ENCODE data around the gene TSPAN4.

The TSPAN4 gene

DNA sequence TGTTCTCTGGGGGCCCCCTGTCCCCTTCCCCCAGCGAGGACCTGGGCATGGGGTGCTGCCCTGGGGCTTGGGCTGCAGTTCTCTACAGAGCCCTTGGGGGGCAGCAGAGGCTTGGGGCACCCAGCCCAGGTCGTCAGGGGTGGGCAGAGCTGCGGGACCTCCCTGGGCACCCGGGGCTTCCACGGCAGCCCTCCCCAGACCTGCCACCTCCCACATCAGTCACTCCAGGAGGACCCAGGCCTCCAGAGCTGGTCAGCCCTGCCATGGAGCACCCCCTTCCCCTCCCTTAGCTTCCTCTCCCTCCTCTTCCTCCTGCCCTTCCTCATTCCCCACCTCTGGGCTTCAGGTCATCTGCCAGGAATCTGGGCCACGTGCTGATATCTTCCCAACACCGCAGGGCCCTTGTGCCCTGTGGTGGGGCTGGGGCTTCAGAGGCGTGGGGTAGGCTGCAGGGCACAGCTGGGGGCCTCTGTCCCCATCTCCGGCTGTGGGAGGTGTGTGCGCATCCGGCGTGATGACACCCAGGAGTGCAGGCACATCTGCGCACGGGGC, 5.8 kb downstream of the TSPAN4 start:
- in situ Hi-C loops (cut with HindIII; ENCODE audit: low sequenced_read_pairs): no loop called here

DNA sequence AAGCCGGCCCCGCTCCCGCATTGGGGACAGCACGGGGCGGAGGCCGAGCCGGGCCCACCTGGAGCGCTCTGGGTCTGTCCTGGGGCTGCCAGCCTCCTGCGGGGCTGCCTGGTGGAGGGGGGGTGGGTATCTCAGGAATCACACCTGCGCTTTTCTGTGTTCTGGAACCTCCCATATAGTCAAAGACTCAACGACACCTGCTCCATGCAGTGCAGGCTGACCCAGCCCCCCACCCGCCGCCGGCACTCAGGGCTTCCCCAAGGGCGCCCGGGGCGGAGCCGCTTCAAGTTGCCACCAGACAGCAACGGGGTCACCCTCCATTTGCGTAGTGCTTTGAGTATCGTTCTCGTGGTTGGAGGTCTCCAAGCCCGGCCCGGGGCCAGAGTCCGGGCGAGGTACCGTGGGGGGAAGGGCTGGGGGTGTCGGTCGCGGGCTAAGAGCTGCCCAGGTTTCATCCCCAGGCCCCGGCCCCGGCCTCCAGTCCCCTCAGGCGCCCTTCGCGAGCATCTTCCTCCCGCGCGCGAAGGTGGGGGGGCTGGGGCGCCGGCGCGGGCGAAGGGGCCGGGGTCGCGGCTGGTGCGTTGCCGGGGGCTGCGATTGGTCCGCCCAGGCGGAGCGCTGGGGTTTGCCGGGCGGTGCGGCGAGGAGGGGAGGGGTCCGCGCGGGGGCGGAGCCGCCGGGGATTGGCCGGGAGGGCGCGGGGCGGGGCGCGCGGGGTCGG, 6.6 kb downstream of the TSPAN4 start:
- in situ Hi-C loops (cut with HindIII; ENCODE audit: low sequenced_read_pairs): no loop called here

DNA sequence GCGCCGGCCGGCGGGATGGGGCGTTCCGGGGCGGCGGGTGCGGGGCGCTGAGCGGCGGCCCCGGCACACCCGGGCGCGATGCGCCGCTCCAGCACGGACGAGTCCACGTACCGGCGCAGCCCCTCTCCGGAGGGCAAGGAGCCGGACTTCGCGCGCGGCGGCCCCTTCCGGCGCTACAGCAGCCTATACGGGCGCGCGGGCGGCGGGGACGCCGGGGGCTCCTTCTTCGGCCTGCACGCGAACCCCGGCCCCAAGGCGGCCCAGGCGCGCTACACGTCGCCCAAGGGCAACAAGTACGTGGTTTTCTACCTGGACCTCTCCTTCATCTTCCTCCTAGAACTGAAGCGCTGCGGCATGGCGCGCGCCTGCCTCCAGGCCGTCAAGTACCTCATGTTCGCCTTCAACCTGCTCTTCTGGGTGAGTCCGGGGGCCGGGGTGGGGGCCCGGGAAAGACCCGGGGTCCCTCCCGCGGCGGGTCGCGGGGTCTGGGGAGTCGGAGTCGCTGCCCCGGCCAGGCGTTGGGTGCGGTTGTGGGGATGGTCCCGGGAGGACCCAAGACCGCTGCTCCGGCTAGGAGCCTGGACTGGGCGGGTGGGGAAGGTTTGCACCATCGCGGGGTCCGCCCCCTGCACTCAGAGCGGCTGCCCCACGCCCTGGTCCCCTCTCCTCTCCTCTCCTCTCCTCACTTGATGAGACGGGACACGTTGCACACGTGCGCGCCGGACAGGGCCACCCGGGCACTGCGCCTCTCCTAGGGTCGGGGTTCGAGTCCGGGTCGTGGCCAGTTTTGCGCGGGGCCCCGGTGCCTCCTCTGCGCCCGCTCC, 7.5 kb downstream of the TSPAN4 start:
- in situ Hi-C loops (cut with HindIII; ENCODE audit: low sequenced_read_pairs): no loop called here

DNA sequence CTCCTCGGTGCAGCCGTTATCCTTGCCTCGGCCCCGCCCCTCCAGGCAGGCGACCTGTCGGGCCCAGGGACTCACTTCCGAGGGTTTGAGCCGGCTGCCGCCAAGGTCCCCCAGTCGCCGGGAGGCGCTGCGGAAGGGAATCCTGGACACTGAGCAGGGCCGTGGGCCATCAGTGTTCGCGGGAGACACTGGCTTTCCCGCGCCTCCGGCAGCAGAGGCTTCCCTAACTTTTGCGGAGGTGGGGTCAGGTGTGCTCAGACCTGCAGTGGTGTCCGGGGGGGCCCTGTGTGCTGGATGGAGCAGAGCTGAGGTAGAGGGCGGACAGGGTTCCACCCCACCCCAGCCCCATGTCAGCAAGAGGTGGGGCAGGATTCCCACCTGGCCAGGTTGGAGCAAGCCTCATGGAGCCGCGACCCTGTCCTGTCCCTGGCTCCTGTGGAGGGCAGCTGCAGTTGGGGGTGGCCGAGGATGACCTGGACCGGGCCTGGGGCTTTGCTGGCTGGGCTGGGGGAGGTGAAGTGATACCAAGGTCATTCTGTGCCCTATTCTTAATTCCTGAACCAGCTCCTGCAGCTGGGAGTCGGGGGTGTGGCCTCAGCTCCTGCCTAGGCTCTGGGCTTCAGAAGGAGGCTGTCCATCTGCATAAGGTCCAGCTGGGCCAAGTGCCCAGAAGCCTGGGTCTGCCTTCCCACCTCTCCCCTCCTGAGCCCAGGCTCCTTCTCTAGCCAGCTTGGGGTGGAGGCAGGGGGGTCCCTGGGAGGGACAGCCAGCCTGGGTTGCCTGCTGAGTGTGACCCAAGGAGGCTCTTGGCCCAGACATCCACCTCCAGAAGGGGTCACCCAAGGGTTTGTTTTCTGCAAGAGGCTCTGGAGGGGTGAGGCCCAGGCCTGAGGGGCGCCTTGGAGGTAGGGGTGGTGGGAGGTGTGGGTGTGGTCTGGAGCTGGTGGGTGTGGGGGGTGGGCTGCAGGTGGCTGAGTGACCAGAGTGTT, 8.4 kb downstream of the TSPAN4 start:
- in situ Hi-C loops (cut with HindIII; ENCODE audit: low sequenced_read_pairs): no loop called here

DNA sequence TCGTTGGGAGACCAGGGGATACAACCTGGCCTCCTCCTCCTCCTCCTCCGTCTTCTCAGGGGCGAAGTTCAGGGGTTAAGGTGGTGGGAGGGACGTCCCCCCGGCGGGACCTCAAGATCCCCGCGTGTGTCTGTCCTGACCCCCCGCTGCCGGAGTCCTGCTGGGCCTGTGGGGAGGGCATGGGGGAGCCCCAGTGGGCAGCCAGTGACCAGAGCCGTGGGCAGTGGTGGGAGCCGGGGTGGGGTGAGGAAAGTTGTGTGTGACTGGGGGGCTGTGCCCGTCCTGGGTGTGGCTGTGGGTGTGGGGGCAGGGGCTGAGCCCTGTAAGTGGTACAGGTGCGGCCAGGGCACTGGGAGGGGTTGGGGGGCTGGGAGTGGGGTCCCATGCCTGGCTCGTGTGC, 10.1 kb downstream of the TSPAN4 start:
- in situ Hi-C loops (cut with HindIII; ENCODE audit: low sequenced_read_pairs): no loop called here

DNA sequence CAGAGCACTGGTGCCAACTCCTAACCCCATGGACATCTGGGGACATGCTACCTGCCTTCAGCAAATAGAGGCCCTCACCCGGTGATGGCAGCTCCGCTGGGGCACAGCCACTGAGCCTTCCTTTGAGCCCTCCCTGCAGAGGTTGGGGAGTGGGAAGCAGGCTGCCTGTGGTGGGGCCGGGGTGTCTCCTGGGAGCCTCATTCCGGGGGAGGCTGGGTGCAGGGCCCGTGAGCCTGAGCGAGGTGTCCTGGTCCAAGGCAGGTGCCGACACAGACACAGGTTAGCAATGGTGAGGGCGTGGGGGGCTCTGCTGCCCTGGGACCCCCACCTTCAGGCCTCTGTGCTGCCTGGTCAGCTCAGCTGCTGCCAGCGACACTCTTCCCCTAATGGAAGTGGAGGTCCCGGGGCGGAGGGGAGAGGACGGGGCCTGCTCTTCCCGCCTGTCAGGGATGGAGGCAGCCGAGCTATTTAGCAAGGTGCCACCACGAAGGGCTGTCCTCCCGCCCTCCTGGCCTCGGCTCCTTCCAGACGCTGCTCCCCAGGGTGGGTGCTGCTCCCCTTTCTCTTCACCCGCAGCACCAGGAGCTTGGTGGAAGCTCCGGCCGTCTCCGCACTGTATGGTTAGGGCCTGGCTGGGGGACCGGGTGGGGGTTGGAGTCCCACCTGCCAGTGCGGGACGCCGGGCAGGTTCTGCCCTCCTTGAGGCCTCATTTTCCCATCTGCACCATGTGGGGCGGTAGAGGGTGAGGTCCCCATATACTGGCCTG, 11.2 kb downstream of the TSPAN4 start:
- in situ Hi-C loops (cut with HindIII; ENCODE audit: low sequenced_read_pairs): no loop called here

DNA sequence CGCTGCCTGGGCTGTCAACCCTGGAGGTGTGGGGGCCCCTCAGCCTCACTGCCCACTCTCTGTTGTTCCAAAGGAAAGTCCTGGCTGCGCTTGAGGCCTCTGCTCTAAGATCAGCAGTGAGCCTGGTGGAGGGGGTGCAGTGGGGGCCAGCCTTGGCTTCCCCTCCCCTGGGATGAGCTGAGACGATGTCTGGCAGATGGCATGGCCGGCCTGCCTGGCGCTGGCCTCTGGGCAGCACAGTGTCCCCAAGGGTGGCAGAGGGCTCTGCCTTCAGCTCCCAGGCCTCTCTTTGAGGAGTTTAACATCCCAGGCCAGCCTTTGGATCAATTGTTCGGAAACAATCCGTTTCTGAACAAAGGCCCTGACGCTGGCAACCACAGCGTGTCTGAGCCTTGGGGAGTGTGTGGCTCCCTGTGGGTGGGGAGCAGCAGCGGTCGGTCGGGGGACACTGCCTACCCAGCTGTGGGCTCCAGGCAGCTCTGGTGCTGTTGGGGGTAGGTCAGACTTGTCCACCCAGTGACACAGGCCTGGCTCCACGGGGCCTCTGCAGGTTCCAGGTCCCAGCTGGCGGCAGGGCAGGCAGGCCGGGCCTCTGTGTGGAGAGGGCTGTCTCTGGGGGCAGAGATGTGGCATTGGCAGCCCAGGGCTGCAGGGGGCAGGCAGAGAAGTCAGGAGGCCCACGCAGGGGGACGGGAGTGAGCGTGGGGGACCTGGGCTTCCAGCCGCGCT, 12.1 kb downstream of the TSPAN4 start:
- in situ Hi-C loops (cut with HindIII; ENCODE audit: low sequenced_read_pairs): no loop called here

DNA sequence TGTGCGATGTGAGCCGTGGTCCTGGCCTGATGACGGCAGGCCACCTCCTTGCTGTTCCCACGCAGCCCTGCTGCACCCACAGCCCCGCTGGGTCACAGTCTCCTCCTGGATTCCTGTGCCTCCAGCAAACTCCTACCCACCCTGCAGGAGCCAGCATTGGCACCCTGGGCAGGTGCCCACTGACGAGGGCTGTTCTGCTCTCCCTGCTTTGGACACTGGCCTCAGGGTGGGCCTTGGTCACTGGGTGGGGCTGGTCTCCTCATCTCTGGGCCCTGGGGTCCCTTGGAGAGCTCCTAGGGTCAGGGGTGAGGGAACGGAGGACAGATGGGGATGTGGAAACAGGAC, 12.7 kb downstream of the TSPAN4 start:
- in situ Hi-C loops (cut with HindIII; ENCODE audit: low sequenced_read_pairs): no loop called here

DNA sequence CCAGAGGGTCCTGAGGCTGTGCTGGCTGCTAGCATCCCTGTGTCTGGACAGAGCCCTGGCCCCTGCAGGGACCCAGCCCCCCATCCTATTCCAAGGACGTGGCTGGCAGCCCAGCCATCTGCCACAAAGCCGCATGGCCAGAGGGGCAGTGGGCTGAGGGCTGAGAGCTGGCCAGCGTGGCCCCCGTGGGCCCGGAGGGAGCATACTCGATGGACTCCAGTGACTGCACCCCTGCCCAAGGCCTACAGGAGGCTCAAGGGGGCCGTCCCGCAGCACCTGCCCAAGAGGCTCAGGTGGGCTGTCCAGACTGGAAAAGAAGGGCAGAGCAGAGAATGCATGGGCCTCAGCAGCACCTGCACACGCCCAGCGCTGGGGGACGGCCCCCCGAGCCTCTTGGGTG, 13.1 kb downstream of the TSPAN4 start:
- in situ Hi-C loops (cut with HindIII; ENCODE audit: low sequenced_read_pairs): no loop called here

DNA sequence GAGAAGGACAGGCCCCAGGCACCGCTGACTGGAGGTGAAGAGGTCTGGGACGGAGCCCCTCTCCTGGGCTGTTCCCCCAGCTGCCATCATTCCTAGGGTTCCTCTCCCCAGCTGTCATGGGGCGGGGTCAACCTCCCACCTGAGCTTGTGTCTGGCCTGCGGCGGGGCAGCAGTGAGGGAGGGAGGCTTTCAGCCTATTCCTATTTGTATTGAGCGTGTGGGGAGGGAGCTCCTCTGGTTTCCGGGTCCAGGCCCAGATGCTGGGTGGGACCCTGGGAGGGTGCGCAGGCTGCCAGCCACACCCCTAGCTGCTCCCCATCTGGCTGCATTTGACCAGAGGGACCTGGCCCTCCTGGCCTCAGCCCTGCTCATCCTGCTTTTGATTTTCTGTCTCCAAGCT, 13.7 kb downstream of the TSPAN4 start:
- in situ Hi-C loops (cut with HindIII; ENCODE audit: low sequenced_read_pairs): no loop called here

DNA sequence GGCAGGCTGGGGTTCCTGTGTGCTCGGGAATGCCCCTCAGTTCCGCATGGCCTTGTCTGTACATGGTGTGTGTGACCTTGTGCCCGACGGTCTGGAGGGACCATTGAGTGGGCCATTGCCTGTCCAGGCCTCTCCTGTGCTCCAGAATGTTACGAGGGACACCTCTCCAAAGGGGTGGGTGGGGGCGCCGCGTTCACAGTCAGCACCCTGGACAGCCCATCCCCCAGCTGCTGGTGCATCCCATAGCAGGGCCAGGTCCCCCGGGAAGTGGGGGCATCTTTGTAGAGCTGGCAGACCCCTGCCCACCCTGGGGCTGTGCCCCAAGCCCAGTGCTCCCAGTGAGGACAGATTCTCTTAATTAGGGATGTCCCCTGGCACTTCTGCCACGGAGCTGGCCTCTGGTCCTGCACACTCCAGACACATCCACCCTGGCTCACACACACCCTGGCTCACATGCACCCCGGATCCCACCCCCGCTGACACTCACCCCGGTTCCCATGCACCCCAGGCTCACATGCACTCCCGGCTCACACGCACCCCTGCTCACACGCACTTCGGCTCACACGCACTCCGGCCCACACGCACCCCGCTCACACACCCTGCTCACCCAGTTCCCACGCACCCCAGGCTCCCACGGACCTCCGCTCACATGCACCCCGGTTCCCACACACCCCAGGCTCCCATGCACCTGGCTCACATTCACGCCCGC, 15.6 kb downstream of the TSPAN4 start:
- in situ Hi-C loops (cut with HindIII; ENCODE audit: low sequenced_read_pairs): no loop called here

DNA sequence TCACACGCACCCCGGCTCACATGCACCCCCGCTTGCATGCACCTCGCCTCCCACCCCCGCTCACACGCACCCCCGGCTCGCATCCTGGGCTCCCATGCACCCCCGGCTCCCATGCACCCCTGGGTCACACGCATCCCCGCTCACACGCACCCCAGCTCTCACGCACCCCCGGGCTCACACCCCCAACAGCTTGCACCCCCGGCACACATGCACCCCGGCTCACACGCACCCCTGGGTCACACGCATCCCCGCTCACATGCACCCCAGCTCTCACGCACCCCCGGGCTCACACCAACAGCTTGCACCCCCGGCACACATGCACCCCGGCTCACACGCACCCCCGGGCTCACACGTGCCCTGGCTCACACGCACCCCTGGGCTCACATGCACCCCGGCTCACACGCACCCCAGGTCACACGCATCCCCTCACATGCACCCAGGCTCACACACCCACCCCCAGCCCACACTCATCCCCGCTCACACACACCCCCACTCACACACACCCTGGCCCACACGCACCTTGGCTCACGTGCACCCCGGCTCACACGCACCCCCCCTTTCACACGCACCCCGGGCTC, 16.2 kb downstream of the TSPAN4 start:
- in situ Hi-C loops (cut with HindIII; ENCODE audit: low sequenced_read_pairs): no loop called here

DNA sequence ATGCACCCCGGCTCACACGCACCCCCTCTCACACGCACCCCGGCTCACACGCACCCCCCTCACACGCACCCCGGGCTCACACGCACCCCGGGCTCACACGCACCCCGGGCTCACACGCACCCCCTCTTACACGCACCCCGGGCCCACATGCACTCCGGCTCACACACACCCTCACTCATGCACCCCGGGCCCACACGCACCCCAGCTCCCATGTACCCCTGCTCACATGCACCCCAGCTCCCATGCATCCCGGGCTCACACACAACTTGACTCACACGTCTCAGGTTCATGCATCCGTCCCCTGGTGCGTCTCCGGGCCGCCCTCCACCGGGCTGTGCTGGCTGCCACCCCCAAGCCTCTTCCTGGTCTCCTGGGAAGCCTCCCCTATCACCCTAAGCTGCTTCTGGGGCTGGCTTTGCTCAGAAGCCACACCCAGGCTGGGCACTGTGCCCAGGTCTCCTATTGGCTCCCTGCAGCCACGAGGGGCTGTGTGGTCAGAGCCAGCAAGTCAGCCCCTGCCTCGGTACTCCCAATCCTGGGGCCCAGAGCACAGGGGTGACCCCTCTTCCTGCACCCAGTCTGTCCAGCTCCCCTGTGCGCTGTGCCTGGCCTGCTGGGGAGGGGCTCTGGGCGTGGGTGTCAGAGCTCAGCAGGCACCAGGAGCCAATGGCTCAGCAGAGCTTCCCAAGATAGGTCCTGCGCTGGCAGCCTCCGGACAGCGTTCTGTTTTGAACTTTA, 16.9 kb downstream of the TSPAN4 start:
- in situ Hi-C loops (cut with HindIII; ENCODE audit: low sequenced_read_pairs): no loop called here

DNA sequence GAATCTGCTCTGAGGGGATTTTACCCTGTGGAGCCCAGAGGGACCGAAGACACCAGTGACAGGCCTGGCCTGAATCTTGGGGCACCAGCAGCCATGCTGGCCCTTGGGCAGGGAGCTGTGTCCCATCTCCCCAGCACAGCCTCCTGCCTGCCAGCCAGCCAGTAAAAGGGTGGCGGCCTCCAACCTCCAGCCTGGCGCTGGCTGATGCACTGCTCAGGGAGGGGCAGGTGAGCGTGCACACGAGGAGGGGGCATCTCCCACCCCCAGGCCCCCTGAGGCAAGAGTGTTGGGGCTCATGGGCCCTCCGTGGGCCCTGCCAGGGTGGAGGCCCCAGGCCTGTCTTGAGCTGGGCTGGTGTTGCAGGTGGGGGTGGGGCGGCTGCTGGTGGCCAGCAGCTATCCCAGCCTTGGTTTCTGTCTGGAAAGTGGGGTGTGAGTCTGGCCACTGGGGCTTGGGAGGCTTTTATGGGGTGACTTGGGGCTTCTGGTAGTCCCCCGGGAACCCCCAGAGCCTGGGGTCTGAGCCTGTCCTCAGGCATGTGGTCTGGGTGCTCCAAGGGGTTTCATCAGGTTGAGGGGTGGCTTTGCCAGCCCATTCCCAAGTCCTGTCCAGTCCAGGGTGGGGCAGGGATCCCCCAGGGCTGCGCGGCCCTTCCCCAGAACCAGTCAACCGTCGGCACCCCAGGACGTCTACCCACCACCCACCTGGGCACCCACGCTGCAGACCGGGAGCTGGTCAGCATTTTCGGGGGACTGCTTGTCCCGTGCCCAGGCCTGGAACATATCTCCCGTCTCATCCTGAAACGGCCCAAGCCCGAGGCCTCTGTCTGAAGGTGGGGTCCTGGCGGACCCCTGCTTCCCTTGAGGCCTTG, 17.8 kb downstream of the TSPAN4 start:
- in situ Hi-C loops (cut with HindIII; ENCODE audit: low sequenced_read_pairs): no loop called here

DNA sequence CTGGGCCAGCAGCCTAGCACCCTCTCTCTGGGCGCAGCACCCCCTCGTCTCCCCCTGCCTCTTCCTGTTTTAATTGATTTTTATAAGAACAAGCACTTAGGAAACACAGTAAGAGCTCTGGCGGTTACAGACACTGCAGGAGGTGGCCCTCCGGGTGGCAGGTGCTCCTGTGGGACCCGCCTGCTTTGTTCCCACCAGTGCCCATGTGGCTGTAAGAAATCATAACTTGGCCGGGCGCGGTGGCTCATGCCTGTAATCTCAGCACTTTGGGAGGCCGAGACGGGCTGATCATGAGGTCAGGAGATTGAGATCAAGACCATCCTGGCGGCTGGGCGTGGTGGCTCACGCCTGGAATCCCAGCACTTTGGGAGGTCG, 18.4 kb downstream of the TSPAN4 start:
- in situ Hi-C loops (cut with HindIII; ENCODE audit: low sequenced_read_pairs): no loop called here

DNA sequence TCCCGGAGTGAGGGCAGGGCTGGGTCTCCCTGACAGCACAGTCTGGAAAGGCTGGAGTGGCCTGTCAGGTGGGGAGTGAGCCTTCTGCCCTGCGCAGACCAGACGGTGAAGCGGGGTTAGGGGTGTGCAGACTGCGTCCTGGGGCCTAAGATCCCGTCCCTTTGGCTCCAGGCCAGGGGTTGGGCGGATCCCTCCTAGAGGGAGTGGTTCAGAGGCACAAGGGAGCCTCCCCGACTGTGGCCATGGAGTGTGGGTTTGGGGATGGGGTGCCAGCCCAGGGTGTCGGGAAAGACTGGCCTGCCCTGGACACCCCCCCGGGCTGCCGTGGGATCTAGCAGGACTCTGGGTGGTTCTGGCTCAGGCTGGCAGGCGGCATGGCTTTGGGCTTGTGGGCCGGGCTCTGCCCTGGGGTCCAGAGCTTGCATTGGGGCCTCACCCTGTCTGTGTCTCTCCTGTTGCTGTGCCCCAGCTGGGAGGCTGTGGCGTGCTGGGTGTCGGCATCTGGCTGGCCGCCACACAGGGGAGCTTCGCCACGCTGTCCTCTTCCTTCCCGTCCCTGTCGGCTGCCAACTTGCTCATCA, 19.5 kb downstream of the TSPAN4 start:
- in situ Hi-C loops (cut with HindIII; ENCODE audit: low sequenced_read_pairs): no loop called here

DNA sequence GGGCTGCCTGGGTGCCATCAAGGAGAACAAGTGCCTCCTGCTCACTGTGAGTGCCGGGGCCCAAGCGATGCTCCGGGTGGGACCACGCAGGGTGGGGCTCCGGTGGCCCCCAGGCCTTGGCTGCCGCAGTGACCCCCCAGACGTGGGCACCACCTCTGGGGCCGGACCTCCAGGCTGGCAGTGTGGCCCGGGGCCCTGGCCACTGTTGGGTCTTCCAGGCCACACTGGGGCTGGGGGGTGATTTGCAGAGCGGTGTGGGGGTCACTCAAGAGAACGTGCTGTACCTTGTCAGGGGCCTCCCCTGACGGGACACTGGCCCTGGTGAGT, 20.0 kb downstream of the TSPAN4 start:
- in situ Hi-C loops (cut with HindIII; ENCODE audit: low sequenced_read_pairs): no loop called here
